Panc1 (cell line): ENCODE results near the gene KRTAP4-12. TPM values are rescaled to one million over a fixed set of nuclear protein-coding genes. Genes with fewer than 3 reads are reported as not detected.
"Not testable (repeated sequence)": the region's sequence is repeated elsewhere in the genome, so short reads cannot be mapped to it uniquely, and the experiment has no call there.

ENCODE experiments used
- ATAC-seq: fragments of 200-7000 bp; cut with Tn5 transposase; 2 replicates; pipeline ENCODE4 v1.9.1; 2020; ENCODE audit warnings: mild to moderate bottlenecking, moderate library complexity
- Bru-seq: library from RNA; stranded (reverse); fragments of 400-500 nt; gene quantifications from one replicate; lab custom pipeline; 2021; lab: Mats Ljungman, UMichigan
- BruChase-seq, 2 experiments: library from RNA; stranded (reverse); fragments of 400-500 nt; gene quantifications; one replicate each; lab custom pipeline; 2021; lab: Mats Ljungman, UMichigan
- BruUV-seq: library from RNA; stranded (reverse); fragments of 400-500 nt; replicated peaks from 2 replicates; lab custom pipeline; 2021; lab: Mats Ljungman, UMichigan
- CTCF ChIA-PET: fragments of 300-600 bp; sonication (Branson Sonifier 250); formaldehyde crosslinking; loops from one replicate; lab custom pipeline; 2022; ENCODE audit warnings: antibody characterized with exemption; lab: Charles Lee
- POLR2A ChIA-PET: fragments of 300-600 bp; sonication (Branson Sonifier 250); formaldehyde crosslinking; loops from one replicate; lab custom pipeline; 2022; ENCODE audit warnings: antibody characterized with exemption; lab: Charles Lee
- DNase-seq: peaks from one replicate; pipeline ENCODE4 v3.0.0-alpha.2; 2010; ENCODE audit warnings: low read depth, low spot score
- H3K27ac ChIP-seq: 2 replicates; pipeline ENCODE4 v1.5.1; 2011; ENCODE audit warnings: mild to moderate bottlenecking, low read length, inconsistent platforms
- H3K27me3 ChIP-seq: fragments of 200-500 bp; sonication (Bioruptor generic); 2 replicates; pipeline ENCODE4 v1.6.0; 2014; ENCODE audit warnings: low read length, inconsistent platforms; ENCODE audit not compliant: control insufficient read depth, insufficient read depth
- H3K36me3 ChIP-seq: fragments of 200-500 bp; sonication (Bioruptor generic); 2 replicates; pipeline ENCODE4 v1.5.1; 2014; ENCODE audit warnings: inconsistent platforms, mild to moderate bottlenecking, low read length, moderate library complexity; ENCODE audit not compliant: control insufficient read depth, insufficient read depth
- H3K4me1 ChIP-seq: 2 replicates; pipeline ENCODE4 v1.5.1; 2011; ENCODE audit warnings: inconsistent platforms, mild to moderate bottlenecking, low read length, moderate library complexity; ENCODE audit not compliant: control insufficient read depth, insufficient read depth
- H3K4me3 ChIP-seq, 2 experiments: 2 replicates each; pipeline ENCODE4 v1.5.1; 2011 to 2012; ENCODE audit warnings: low read depth in 2 of 2, low read length in 2 of 2, mild to moderate bottlenecking in 2 of 2, inconsistent platforms in 1 of 2, moderate library complexity in 1 of 2
- H3K9me3 ChIP-seq: fragments of 200-500 bp; sonication (Bioruptor generic); 2 replicates; pipeline ENCODE4 v1.5.1; 2014; ENCODE audit warnings: low read depth, mild to moderate bottlenecking, inconsistent platforms, low read length, moderate library complexity; ENCODE audit not compliant: control insufficient read depth, insufficient read depth
- CTCF ChIP-seq: fragments of 450-650 bp; IDR thresholded peaks from 2 replicates; pipeline ENCODE4 v1.5.1; 2017; ENCODE audit warnings: mild to moderate bottlenecking
- POLR2AphosphoS5 ChIP-seq: IDR thresholded peaks from 2 replicates; pipeline ENCODE4 v1.6.1; 2012; ENCODE audit warnings: mild to moderate bottlenecking, low read depth, low read length, moderate library complexity
- REST ChIP-seq, 2 experiments: IDR thresholded peaks; 2 replicates each; pipeline ENCODE4 v1.6.1; 2011 to 2012; ENCODE audit warnings: low read depth in 2 of 2, control low read depth in 1 of 2, low read length in 1 of 2, mild to moderate bottlenecking in 1 of 2, moderate library complexity in 1 of 2; ENCODE audit not compliant: insufficient read depth in 1 of 2
- SIN3A ChIP-seq: IDR thresholded peaks from 2 replicates; pipeline ENCODE4 v1.6.1; 2012; ENCODE audit warnings: low read depth, mild to moderate bottlenecking, low read length, moderate library complexity, borderline replicate concordance; ENCODE audit not compliant: insufficient read depth
- TCF7L2 ChIP-seq: IDR thresholded peaks from 2 replicates; pipeline ENCODE4 v1.6.1; 2011; ENCODE audit warnings: mild to moderate bottlenecking, low read depth, low read length, inconsistent platforms
- in situ Hi-C: cut with HindIII; loops from 2 replicates; pipeline ENCODE4 v1.10.0; 2016; ENCODE audit warnings: low sequenced_read_pairs, low pct_unique_long_range_greater_than_20kb
- intact Hi-C: fragments of 100-400 bp; cut with micrococcal nuclease; formaldehyde crosslinking; loops from one replicate; pipeline ENCODE4 v1.10.0; 2022; ENCODE audit not compliant: unreplicated experiment
- long read RNA-seq: library from polyadenylated mRNA; unstranded; transcript quantifications from one replicate; pipeline ENCODE4 v2.0.0, GENCODE V29; 2021; ENCODE audit not compliant: unreplicated experiment
- polyA plus RNA-seq: library from polyadenylated mRNA; unstranded; fragments of >200 nt; gene quantifications from one replicate; pipeline ENCODE4 v1.2.1, GENCODE V29; 2012; ENCODE audit warnings: missing spikeins; ENCODE audit not compliant: insufficient read length
- total RNA-seq: library from RNA; stranded (reverse); gene quantifications from one replicate; pipeline ENCODE4 v1.2.1, GENCODE V29; 2021; ENCODE audit not compliant: unreplicated experiment

KRTAP4-12 gene
- total RNA-seq (not detected), Bru-seq, nascent RNA (not detected), BruChase-seq, experiment 1, labeled RNA remaining after a 2-hour chase (not detected), BruChase-seq, experiment 2, labeled RNA remaining after a 6-hour chase (not detected)
- not detected for polyA plus RNA-seq
- long read RNA-seq = 0 reads

DNA sequence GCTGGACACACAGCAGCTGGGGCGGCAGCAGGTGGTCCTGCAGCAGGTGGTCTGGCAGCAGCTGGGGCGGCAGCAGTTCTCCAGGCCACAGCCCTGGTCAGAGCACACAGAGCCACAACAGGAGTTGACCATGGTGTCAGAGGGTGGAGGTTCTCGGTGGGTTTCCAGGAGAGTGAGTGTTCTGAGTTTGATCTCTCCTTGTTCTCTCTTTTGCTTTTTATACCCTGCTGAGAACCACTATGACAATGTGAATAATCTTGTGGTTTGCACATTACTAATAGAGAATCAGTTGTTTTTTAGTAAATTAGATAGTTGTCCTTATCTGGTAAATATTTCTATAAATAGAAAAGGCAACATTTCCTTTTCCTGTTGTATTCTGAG lies at the start of gene KRTAP4-12:
TSS of gene KRTAP4-12 (minus strand) at position 192 of the 381 bp plus-strand sequence. CDS start at position 132, 60 bp downstream.
- CTCF ChIA-PET = interaction anchor here (0.7 kb wide), 1 partner anchor 416 kb away, joined by 3 read pairs; no protein-coding TSS in a partner anchor
- H3K36me3 ChIP-seq, in situ Hi-C loops, ATAC-seq, H3K27ac ChIP-seq, DNase-seq, H3K4me1 ChIP-seq, H3K4me3 ChIP-seq, BruUV-seq, H3K27me3 ChIP-seq, intact Hi-C loops, H3K9me3 ChIP-seq, POLR2A ChIA-PET: not testable (repeated sequence)

GRCh38 chr17:41171886-41172285 lies 47.9 kb upstream of the KRTAP4-12 start:
- H3K9me3 ChIP-seq = no peaks in the 10 kb centered on the region
- H3K4me1 ChIP-seq = no peaks in the 10 kb centered on the region
- H3K27ac ChIP-seq = no peak overlapping the region
- no peak for DNase-seq
- TF ChIP-seq SIN3A (no peak), POLR2AphosphoS5 (no peak), TCF7L2 (no peak), REST (IDR thresholded peaks at IDR 0.05; ENCODE audit: insufficient read depth in 1 of 2, low read depth in 2 of 2, low read length in 1 of 2) (no peak), CTCF (no peak)
- H3K4me3 ChIP-seq = no peak overlapping the region
- intact Hi-C loops (no loop called here), in situ Hi-C loops (no loop called here)
- BruUV-seq = no TSS peak
- peaks cover 18% of the 10 kb centered on the region for H3K27me3 ChIP-seq
- CTCF ChIA-PET = no interaction called here
- no peak for ATAC-seq
- POLR2A ChIA-PET = no interaction called here
- no peaks in the 10 kb centered on the region for H3K36me3 ChIP-seq

- intact Hi-C loops = no loop called here
- BruUV-seq = no TSS peak
- CTCF ChIA-PET = no interaction called here
- Histone ChIP-seq H3K27me3 (peaks cover 3% of the 10 kb centered on the region; the same call in 1 of the 2 replicates), H3K9me3 (no peaks in the 10 kb centered on the region), H3K27ac (no peak within 1 kb of the TSS), H3K4me1 (no peaks in the 10 kb centered on the region), H3K4me3 (no peak within 1 kb of the TSS), H3K36me3 (no peaks in the 10 kb centered on the region)
- POLR2A ChIA-PET = no interaction called here
- ATAC-seq (no peak), DNase-seq (no peak)
- TF ChIP-seq SIN3A (no peak), POLR2AphosphoS5 (no peak), CTCF (no peak), TCF7L2 (no peak), REST (IDR thresholded peaks at IDR 0.05; ENCODE audit: insufficient read depth in 1 of 2, low read depth in 2 of 2, low read length in 1 of 2) (no peak)
- in situ Hi-C loops = no loop called here
These were observed 44.1 kb upstream of the KRTAP4-12 start, which contains the start of gene KRTAP4-3 for GRCh38 chr17:41168121-41168520. TSS of gene KRTAP4-3 (minus strand) at chr17:41168221. CDS start at chr17:41168172, 49 bp downstream.
